22Rv1 (cell line): Measurements from ENCODE around the gene SLC4A1AP.
A peak's percentile ranks its signal among the peaks of the same experiment; 100 is the strongest.

Experiments
- CTCF ChIP-seq: fragments of 450-650 bp; IDR thresholded peaks from 2 replicates; pipeline ENCODE4 v1.5.1; 2017; ENCODE audit warnings: mild to moderate bottlenecking
- ZFX ChIP-seq: fragments of 450-650 bp; IDR thresholded peaks from 2 replicates; pipeline ENCODE4 v1.6.1; 2017; ENCODE audit warnings: antibody characterized with exemption, borderline replicate concordance

DNA sequence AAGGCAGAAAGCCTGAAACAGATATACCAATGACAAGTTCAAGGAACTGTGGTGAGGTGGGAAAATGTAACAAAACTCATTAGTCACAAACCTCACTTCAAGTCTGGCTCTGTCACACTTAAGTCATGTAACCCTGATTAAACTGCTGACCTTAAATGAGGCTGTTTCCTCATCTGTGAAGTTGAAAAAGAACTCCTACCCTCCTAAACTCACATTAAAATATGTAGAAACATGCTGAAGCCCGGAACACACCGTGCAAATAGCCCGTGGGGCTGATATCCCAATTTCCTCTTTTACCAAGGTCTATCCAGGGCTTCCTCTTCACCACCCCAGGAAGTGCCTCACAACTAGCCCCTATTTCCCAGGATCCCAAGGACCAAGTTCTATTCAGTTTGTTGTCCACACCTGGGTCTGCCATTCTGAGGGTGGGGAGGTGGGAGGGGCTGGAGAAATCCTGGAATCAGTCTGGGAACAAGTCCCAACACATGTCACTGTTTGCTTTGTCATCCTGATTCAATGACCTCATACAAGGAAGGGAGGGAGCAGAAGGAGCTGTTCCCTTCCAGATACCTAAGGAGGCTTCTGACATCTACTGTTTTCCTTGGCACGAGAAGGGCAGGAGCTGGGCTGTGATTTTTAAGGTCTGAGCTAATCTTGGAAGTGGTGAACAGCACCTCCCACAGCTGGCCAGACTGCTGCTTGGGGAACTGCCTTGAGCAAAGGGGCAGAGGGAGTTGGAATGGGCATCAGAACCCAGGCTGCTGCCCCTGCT is 42.3 kb downstream of the SLC4A1AP start:
- TF ChIP-seq CTCF (0 out of 2 replicates have a peak, but pooled peaks have one; percentile 6), ZFX (no peak)
